GM12892 (cell line): ENCODE measurements around the gene ITGA3.
A peak's percentile ranks its signal among the peaks of the same experiment; 100 is the strongest.

Experiments
- DNase-seq: peaks from one replicate; pipeline ENCODE4 v3.0.0; 2011; ENCODE audit not compliant: insufficient read length
- FAIRE-seq: peaks from 2 replicates; lab custom pipeline; 2011; peaks lifted over from hg19 to GRCh38; lab: Jason Lieb, UNC
- POLR2A ChIP-seq: IDR thresholded peaks from 2 replicates; pipeline ENCODE4 v1.6.1; 2011; ENCODE audit warnings: low read depth, low read length, control low read depth
- POLR2AphosphoS5 ChIP-seq: IDR thresholded peaks from 2 replicates; pipeline ENCODE4 v1.6.1; 2011; ENCODE audit warnings: low read depth, low read length, control low read depth
- TAF1 ChIP-seq: IDR thresholded peaks from 2 replicates; pipeline ENCODE4 v1.6.1; 2011; ENCODE audit warnings: low read depth, mild to moderate bottlenecking, control low read depth, low read length, borderline replicate concordance

ITGA3 gene

GRCh38 chr17:50091918-50092285 is 36.0 kb downstream of the ITGA3 start:
- FAIRE-seq (no peak), DNase-seq (no peak)
- no peak for TF ChIP-seq POLR2A
- no peak for TF ChIP-seq POLR2AphosphoS5
- TF ChIP-seq TAF1 = no peak

GRCh38 chr17:50093246-50093645 is 37.3 kb downstream of the ITGA3 start:
- FAIRE-seq = no peak
- TF ChIP-seq TAF1 = no peak
- no peak for TF ChIP-seq POLR2A
- no peak for TF ChIP-seq POLR2AphosphoS5
- no peak for DNase-seq

- no peak for DNase-seq
- TF ChIP-seq POLR2A (no peak), POLR2AphosphoS5 (no peak), TAF1 (no peak)
- no peak for FAIRE-seq
Measured at GRCh38 chr17:50093807-50094206, 37.9 kb downstream of the ITGA3 start.

DNA sequence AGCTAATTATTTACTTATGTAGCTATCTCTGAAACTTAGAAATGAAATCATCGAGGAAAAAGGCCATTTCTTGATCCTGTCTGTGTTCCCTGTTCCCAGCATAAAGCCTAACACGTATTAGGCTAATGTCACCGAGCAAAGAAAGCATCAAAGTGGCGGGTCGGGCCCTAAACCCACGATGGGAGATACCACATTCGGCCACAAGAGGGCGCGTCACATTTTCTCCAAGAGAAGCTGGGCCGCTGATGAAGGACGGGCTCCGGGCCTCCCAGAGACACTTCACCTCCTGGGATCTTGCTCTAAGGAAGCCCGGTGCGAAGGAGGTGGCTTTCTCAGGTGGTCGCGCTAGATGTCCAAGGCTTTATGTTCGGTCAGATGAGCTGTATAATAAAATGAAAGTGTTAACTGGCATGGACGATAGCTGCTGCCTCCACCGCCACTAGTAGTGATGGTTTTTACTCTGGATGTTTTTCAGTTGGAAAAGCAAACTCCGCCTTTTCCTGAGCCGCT is 38.4 kb downstream of the ITGA3 start:
- TF ChIP-seq TAF1 (no peak), POLR2AphosphoS5 (no peak), POLR2A (no peak)
- DNase-seq (peak; percentile 64), FAIRE-seq (peak; percentile 48)

DNA sequence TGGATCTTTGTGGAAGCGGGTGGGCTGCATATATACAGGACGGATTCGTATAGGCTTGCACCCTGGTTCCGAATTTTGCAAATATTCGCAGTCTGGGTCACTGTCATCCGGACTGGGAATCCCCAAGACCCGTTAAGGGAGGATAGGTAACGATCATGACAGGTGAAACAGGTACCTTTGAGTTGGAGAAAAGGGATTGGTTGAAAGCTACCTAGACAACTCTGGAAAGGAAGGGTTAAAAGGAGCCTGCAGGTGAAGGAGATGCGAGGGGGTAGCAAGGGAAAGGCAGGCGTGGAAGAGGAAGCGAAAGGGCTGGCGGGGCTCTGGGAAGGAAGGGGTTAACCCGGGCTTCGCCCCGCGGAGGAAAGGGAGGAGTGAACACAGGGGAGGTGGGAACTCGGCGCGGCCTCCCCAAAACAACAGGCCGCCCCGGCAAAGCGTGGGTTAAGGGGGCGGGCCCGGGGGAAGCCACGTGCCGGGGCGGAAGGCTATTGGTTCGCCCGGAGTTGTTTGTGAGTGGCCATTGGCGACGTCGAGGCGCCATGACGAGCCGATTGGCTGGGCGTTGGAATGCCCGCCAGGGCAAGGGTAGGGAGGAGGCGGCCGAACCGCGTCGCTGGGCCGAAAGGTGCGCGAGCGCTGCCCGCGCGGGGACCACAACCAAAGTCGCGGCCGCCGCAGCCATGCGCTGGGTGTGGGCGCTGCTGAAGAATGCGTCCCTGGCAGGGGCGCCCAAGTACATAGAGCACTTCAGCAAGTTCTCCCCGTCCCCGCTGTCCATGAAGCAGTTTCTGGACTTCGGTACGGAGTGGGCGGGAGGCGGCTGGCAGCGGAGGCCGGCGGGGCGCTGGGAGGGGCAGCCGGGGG is 39.1 kb downstream of the ITGA3 start, which contains the start of gene PDK2:
Gene PDK2, plus strand, starts transcription at position 599 of the 867 bp plus-strand sequence. Its CDS starts 85 bp downstream, at position 684.
- no peak for TF ChIP-seq POLR2AphosphoS5
- TF ChIP-seq TAF1 = no peak
- no peak for TF ChIP-seq POLR2A
- DNase-seq = peak; percentile 98
- FAIRE-seq = peak; percentile 94

DNA sequence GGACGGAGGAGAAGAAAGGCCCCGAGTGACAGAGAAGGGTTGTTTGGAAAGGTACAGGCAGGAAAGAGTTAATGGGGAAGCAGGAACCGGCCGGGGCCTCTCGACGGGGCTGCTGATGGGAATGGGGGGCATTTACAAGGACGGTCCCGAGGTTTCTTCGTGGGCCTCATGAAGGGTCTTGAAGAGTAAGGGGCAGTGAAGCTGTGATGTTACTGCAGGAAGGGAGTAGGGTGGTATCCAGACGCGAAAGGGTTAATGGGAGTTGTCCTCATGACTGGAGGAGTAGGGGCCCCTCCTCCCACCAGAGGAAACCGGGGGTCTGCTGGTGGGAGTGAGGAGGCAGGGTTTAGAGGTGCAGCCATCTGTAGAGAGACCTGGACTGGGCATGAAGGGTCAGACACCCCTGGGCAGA is 39.7 kb downstream of the ITGA3 start:
- FAIRE-seq (no peak), DNase-seq (no peak)
- TF ChIP-seq POLR2AphosphoS5 (no peak), TAF1 (no peak), POLR2A (no peak)

GRCh38 chr17:50096092-50096491 is 40.2 kb downstream of the ITGA3 start:
- FAIRE-seq (no peak), DNase-seq (no peak)
- TF ChIP-seq POLR2AphosphoS5 (no peak), POLR2A (no peak), TAF1 (no peak)

GRCh38 chr17:50096758-50097157 is 40.8 kb downstream of the ITGA3 start:
- TF ChIP-seq TAF1 (no peak), POLR2AphosphoS5 (no peak), POLR2A (no peak)
- no peak for FAIRE-seq
- DNase-seq = no peak

- DNase-seq (no peak), FAIRE-seq (no peak)
- TF ChIP-seq TAF1 (no peak), POLR2A (no peak), POLR2AphosphoS5 (no peak)
Measured at GRCh38 chr17:50097455-50097854, 41.5 kb downstream of the ITGA3 start.

GRCh38 chr17:50097926-50098325 is 42.0 kb downstream of the ITGA3 start:
- no peak for FAIRE-seq
- TF ChIP-seq POLR2AphosphoS5 (no peak), TAF1 (no peak), POLR2A (no peak)
- no peak for DNase-seq

DNA sequence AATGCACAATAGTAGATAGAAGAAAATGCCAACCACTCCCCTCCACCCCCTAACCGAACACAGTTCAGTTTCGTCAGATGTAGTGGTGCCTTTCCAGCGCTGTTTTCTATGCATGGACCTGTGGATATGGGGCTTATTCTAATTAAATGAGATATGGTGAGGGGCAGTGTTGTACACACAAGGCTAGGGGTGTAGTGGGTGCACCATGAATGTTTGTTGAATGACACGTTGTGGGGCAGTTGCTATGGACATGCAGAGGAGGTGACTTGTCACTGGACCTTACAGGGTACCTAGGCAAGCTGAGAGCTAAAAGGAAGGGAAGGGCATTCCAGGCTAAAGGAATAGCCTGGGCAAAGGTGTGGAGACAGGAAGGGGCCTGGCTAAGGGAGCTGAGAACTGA is 42.7 kb downstream of the ITGA3 start:
- FAIRE-seq = no peak
- DNase-seq = no peak
- no peak for TF ChIP-seq TAF1
- no peak for TF ChIP-seq POLR2AphosphoS5
- TF ChIP-seq POLR2A = no peak

GRCh38 chr17:50099003-50099402 is 43.1 kb downstream of the ITGA3 start:
- FAIRE-seq (no peak), DNase-seq (no peak)
- TF ChIP-seq POLR2AphosphoS5 (no peak), POLR2A (no peak), TAF1 (no peak)
